HuH-7.5 (cell line): ENCODE measurements around the gene OSTM1.

Experiments used
- DNase-seq: peaks from one replicate; pipeline ENCODE4 v3.0.0; 2011; ENCODE audit warnings: low spot score

The OSTM1 gene

DNA sequence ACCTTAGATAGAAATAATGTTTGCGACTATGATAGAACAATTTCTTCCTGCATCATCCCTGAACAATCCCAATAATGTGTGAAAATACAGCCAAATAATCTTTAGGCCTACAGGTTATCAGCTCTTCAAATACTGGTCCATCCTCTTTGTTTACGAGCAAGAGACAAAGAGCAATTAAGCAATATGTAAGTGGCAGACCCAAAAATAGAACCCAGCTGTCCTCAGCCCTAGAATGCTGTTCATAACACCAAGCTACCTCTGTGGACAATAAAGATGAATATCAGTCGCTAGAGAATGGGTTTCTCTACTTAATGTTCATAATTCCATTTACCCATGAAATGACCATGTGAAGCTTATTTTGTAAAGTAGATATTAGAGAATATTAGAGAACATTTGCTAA is 28.4 kb upstream of the OSTM1 start:
- DNase-seq: no peak

DNA sequence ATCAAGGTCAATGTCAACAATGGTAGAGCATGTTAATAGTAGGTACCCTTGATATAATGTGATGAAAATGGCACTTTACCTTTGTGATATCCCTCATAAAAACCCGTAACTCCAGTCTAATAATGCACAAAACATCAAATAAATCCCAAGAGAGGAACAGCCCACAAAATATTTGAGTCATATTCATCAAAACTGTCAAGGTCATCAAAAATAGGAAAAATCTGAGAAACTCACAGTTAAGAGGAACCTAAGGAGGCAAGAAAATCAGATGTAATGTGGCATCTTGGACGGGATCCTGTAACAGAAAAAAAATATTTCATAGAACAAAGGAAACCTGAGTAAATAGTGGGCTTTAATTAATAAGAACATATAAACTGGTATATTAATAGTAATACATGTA is 25.5 kb upstream of the OSTM1 start:
- no peak for DNase-seq

DNA sequence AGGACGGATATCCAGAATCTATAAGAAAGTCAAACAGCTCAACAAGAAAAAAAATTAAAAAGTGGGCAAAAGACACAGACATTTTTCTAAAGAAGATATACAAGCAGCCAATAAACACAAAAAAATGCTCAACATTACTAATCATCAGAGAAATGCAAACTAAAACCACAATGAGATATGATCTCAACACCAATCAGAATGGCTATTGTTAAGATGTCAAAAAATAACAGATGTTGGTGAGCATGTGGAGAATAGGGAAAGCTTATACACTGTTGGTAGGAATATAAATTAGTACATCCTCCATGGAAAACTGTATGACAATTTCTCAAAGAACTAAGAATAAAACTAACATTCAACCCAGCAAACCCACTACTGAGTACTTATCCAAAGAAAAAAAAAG is 23.3 kb upstream of the OSTM1 start:
- no peak for DNase-seq

DNA sequence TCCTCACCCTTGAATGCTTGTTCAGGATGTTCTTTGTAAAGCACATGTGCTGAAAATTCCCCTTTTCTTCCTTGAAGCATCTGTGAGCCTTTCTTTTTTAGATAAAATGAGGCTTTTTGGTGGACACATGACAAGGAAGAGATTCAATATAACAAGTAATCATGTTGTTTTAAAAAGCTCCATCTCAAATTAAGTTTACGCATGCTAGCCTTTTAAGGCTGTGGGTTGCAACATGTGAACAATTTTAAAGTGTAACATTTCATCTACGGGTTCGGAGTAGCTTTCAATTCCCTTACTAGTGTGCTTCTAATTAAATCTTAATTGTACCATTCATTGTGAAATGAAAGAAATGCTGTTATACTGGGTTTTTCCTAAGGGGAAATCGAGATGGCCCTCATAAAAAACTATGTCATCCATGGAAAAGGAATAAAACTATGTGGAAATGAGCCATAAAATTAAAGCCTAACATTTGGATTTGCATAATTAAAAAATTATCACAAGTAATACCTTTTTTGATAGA is 19.3 kb upstream of the OSTM1 start:
- DNase-seq: no peak

DNA sequence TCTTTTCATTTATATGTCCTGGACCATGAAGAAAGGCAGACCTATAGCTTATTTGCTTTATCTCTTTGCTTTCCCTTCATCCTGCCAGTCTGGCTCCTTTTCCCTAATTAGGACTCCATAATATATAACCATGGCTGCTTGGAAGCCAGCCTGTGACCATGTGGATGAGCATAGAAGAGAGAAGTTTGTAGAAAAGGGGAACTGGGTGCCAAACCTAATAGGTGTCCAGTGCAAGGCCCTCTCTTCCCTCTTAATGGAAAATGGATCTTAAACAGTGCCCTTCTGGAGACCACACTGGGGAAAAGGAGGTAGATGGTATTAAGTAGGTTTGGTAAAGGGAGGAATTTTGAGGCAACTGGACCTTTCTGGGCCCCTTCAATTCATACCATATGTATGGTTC is 16.7 kb upstream of the OSTM1 start:
- DNase-seq: no peak

DNA sequence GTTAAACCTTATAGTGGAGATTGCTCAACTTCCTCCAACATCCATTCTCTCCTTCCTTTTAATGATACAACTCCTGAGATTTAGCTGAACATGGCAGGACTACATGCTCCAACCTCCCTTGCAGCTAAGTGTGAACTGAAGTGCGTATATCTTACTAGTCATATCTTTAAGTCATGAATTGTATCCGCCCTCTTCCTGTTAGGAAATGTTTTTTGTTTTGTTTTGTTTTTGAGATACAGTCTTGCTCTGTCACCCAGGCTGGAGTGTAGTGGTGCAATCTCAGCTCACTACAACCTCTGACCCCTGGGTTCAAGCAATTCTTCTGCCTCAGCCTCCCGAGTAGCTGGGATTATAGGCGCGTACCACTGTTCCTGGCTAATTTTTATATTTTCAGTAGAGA is 8.8 kb upstream of the OSTM1 start:
- no peak for DNase-seq

DNA sequence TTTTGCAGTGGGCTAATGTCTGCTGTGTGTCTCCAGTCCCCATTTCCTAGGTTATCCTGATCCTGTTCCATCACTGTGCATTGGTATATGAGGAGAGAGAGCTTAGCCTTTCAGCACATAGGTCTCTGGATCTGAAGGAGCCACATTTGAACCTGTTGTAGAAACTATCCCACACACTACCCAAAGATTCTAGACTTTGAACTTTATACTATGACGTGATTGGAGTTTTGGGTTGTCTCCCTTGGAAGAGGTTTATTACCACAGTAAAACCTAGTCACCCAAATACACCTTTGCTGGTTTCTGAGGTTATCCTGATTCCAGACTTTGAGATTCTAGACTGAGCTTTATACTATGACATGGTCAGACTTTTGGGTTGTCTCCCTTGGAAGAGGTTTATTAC is 8.0 kb upstream of the OSTM1 start:
- no peak for DNase-seq

DNA sequence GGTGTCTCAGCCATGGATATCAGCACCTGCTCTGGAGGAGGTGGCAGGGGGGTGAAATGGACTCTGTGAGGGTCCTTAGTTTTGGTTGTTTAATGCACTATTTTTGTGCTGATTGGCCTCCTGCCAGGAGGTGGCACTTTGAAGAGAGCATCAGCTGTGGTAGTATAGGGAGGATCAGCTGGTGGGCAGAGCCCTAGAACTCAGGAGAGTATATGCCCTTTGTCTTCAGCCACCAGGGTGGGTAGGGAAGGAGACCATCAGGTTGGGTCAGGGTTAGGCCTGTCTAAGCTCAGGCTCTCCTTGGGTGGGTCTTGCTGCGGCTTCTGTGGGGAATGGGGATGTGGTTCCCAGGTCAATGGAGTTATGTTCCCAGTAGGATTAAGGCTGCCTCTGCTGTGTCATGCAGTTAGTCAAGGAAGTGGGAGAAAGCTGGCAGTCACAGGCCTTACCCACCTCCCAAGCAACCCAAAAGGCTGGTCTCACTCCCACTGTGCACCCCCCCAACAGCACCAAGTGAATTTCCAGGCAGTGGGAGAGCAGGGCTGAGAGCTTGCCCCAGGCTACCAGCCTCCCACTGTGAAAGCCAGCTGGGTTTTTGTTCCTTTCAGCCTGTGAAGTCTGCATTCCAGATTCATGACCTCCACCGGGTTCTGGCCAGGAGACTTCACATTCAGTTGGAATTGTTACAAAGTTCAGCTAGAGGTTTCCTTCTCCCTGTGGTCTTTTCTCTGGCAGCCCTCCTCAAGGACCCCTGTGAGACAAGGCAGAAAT is 5.7 kb upstream of the OSTM1 start:
- no peak for DNase-seq

DNA sequence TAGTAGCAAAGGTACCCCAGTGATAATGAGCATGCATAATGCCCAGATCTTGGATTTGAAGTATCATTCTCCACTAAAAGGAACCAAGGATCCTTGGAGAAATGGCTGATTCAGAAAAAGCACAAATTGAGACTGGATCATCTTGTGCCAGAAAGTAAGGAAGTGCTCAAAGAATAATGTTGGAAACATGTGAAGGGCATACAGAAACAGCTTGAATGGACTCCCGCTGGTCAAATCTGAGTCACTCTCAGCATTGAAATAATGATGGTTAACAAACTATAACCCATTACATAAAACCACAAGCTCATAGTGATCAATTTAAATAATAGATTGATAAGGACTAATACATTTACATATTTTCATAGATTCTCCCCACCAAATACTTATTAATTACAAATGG is 3.6 kb upstream of the OSTM1 start:
- DNase-seq: no peak

DNA sequence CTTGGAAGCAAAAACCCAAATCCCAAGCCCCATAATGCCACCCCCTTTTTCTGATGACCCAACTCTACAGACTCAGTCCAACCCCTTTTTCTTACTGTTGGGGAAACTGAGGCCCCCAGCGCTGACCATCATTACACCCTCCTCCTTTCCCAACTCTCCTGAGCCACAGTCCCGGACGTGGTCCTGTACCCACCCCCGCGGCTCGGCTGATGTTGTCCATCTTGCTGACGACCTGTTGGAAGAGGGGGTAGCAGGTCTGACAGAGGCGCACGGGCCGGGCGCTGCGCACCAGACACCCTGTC is 533 bp downstream of the OSTM1 start:
- peak; percentile 38 for DNase-seq

DNA sequence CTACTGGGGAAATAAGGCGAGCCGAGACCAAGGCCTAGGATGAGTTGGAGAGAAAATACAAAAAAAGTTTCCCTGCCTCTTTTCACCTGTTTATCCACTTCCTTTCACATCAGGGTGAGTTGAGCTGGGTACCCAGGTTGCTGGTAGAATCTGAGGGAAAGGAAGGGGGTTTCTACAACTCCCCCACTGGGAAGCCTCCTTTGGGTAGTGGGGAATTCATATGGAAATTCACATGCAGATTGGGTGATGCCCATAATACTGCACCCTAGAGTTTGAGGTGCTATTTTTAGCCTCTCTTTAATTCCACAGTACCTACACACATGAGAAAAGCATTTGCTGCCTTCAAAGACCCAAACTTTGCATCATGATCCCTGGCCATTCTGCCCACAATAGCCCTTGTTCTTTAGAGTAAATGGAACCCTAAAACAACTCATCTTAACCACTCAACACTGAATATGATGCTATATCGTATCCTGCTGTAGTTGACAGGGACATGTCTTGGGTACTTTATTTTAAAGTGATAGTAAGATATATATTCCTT is 2.7 kb downstream of the OSTM1 start:
- DNase-seq: no peak

DNA sequence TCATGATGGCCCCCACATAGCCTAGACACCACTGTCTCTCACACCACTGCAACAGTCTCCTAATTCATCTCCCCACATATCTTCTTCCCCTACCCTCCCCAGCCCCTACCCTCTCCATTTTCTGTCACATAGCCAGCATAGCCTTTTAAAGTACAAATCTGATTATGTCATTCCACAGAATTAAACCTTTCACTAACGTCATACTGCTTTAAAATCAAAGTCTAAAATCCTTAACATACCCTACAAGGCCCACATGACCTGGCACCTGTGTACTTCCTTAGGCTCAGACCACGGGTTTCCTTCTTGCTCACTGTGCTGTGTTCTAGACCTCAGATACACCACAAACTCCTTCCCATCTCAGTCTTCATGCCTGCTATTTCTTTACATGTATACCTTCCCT is 5.9 kb downstream of the OSTM1 start:
- no peak for DNase-seq

DNA sequence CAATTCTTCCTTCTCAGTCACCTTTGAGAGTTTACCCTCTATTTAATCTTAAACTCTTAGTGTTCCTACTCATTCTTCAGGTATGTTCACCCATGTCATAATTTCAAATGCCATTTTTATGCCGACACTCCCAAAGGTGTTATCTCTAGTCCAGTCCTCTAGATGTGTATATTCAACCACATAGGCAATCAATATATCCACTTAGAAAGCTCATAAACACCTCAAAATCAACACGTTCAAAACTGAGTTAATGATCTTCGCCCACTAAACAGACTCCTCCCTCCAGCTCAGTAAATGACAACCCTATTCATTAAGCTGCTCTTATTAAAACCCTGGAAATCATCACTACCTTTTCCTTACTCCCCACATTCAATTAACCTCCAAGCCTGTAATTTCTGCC is 6.4 kb downstream of the OSTM1 start:
- DNase-seq: no peak

DNA sequence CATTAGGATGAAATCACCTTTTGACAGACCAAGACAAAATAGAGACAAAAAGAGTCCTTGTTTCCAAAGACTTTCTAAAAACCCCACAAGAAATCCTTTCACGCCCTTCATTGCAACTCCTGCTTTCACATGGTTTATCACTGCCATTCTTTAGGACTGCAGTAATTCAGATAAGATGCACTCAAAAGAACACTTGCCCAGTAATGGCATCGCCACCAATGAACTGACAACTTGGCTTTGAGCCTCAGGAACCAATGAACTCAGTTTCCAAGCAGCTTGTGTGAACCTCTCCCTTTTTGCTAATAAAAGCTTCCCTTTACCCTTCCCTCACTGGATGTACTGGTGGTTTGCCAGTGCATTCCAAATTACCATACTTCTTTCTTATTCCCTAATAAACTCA is 21.8 kb downstream of the OSTM1 start:
- no peak for DNase-seq

DNA sequence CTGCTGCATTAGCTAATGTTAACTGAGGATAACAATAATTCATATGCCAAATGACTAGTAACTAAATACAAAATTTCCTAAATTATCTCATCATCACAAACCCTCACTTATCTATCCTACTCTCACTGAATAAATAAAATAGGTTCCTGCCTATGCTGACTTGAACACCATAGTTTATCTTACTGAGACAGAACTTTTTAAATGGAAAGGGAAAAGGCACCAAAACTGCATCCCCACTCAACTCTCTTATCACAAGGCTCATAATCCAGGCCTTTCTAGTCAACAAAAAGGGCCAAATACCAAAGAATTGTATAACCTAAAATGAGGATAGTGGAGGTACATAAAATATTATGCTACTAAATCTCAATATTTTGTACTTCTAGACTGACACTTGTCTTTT is 23.1 kb downstream of the OSTM1 start:
- DNase-seq: no peak

DNA sequence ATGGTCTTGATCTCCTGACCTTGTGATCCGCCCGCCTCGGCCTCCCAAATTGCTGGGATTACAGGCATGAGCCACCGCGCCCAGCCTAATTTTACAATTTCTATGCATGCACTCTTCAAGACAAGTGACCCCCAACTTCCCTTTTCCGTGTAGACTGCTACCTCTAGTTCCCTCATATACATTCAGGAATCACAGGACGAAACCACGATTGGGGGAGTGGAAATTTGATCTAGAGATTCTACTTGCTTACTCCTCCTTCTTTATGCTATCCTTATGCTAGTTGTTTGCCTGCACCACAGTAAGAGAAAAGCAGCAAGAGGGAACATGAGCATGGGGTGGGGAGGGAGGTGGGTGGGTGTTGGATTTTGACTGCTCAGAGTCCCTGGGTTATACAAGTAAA is 34.9 kb downstream of the OSTM1 start:
- DNase-seq: no peak

DNA sequence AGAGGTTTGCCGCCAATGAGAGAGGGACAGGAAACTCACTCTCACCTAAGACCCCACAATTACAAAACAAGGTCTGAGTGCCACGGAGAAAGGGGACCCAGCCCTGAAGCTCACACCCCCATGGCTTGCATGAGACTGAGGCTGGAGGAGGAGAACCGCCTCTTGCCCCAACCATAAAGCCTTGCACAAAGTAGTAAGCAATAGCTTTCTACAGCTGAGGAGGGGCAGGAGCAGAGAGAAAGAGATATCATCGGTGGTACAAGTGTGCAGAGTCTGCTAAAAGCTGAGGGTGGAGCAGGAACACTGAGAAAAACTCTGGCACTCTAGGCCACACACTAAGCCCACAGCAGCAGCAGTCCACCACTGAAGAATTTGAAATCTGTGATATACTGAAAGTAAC is 37.7 kb downstream of the OSTM1 start:
- DNase-seq: no peak

DNA sequence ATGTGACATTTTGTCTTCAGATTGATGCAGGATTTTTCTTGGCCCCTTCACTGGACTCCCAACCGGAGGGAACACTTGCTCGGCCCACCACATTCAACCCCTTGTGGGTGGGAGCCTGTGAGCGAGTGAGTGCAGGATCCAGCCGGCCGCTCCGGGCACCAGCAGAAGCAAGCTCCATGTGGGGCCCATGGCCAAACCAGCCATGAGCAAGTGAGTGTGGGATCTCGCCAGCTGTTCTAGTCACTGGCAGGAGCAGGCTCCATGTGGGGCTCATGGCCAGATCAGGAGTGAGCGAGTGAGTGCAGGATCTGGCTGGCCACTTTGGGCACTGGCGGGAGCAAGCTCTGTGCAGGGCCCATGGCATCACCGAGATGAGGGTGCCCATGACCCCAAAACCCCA is 42.6 kb downstream of the OSTM1 start:
- DNase-seq: no peak

DNA sequence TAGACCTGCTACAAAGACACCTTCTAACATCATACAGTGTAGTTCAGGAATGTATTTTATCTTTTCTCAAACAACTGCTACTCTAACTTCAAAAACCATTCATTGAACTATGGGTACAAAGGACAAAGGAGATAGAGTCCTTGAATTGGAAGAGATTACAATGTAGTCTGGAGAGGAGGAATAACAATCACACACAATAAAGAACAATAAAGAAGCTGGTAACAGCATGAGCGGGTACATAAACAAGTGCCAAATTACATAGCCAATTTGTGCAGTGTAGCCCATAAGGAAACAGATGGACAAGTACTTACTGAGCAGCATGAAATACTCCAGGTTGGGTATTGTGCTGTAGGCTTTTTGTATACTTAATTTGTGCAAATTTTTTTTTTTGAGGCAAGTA is 44.3 kb downstream of the OSTM1 start:
- no peak for DNase-seq

DNA sequence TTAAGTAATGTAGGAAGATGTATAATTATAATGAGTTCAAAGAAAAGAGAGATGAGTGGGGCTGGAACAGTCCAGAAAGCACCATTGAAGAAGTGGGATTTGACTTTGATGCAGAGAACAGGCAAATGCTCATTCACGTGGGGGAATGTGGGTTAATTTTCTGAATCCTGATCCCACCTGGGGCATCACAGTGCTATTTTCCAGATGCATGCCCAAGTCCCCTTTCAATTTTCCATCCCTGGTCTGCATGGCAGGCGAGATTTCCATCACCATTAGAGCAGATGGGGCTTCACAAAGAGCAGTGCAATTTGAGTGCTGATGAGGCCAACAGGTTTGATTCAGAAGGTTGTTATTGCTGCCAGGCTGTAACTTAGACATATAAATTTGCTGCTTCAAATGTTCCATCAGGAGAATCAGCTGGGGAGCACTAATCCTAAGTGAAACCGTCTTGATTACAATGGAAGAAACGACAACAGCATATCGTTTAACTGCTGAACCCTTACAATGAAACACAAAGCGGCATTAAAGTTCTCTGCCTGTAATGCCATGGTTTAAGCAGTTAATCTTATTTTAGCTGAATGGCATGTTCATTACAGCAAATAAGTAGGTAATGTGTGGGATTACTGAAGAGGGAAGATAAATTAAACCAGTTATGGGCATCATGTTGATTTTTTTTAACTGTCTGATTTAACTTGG is 45.2 kb downstream of the OSTM1 start:
- DNase-seq: no peak

DNA sequence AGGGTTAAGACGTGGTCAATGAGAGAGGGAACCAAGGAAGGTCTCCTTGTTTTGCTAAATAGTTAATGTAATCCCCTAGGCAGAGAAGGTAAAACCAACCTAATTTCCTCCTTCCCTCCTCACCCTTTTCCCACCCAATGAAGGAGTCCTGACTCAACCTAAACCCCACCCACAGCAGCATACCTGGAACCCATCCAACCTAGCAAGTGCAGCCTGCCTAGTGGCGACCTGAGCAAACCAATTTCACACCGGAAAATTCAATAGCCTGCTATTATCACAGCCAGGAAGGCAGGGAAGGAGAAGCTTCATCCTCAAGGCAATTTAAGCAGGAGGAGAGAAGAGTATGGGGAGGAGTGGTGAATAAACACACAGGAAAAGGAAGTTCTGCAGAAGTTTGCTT is 46.9 kb downstream of the OSTM1 start:
- no peak for DNase-seq

DNA sequence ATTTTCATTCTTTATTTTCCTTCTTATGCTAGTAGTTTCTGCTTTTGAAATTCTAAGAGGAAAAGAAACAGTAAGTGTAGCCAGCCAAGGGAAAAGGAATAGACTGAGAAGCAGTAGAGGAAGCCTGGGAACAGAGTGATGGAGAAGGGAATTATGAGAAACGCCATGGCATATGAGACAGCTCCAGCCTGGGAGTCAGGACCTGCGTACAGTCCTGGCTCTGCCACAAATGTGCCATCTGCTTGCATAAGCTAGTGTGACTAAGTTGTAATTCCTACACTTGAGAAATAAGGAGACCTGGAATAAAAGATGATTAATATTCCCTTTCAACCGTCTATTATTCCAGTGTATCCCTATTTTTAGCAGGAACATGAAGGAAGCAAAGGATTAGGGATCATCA is 47.5 kb downstream of the OSTM1 start:
- DNase-seq: no peak

DNA sequence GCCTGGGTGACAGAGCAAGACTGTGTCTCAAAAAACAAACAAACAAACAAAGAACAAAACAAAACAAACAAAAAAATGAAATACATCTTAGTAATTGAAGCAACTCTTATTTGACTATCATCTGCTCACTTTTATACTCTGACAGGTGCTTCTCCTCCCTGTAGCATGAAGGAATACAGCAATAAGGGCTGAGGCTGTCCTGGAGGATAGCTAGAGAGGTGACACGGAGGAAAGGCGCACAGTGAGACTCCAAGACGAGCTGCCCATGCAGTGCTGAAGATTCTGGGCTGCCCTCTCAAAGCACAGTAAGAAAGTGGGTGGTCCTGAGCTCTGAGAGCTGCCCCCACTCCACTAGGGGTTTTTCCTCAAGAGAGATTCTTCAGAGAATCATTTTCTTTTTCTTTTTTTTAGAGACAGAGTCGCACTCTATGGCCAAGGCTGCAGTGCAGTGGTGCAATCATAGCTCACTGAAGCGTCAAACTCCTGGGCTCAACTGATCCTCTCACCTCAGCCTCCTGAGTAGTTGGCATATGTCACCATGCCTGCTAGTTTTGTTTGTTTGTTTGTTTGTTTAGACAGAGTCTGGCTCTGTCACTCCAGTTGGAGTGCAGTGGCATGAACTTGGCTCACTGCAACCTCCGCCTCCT is 50.0 kb downstream of the OSTM1 start:
- DNase-seq: no peak
